GM23248 (cell line): ENCODE results near the gene PHPT1. TPM values are rescaled to one million over a fixed set of nuclear protein-coding genes. Genes with fewer than 3 reads are reported as not detected.

Source experiments
- DNase-seq: peaks from one replicate; pipeline ENCODE4 v3.0.0-alpha.2; 2015
- H2AFZ ChIP-seq: fragments of 200-600 bp; sonication (generic); 2 replicates; pipeline ENCODE4 v1.6.1; 2016; ENCODE audit warnings: antibody characterized with exemption
- H3F3A ChIP-seq: fragments of 200-600 bp; sonication (generic); 2 replicates; pipeline ENCODE4 v1.6.1; 2016; ENCODE audit warnings: mild to moderate bottlenecking, antibody characterized with exemption, mixed run types; ENCODE audit not compliant: insufficient read depth
- H3K27ac ChIP-seq: fragments of 200-600 bp; sonication (generic); 2 replicates; pipeline ENCODE4 v1.5.1; 2016; ENCODE audit warnings: mild to moderate bottlenecking
- H3K27me3 ChIP-seq: fragments of 200-600 bp; sonication (generic); replicated peaks from 2 replicates; pipeline ENCODE4 v1.6.1; 2016; ENCODE audit warnings: mild to moderate bottlenecking; ENCODE audit not compliant: insufficient read depth
- H3K36me3 ChIP-seq: fragments of 200-600 bp; sonication (generic); 2 replicates; pipeline ENCODE4 v1.6.1; 2016; ENCODE audit warnings: low read depth, mild to moderate bottlenecking
- H3K4me1 ChIP-seq: fragments of 200-600 bp; sonication (generic); 2 replicates; pipeline ENCODE4 v1.6.1; 2016; ENCODE audit warnings: mild to moderate bottlenecking; ENCODE audit not compliant: insufficient read depth
- H3K4me2 ChIP-seq: fragments of 200-600 bp; sonication (generic); one replicate; pipeline ENCODE4 v1.6.1; 2016; ENCODE audit warnings: mild to moderate bottlenecking; ENCODE audit not compliant: unreplicated experiment
- H3K4me3 ChIP-seq: fragments of 200-600 bp; sonication (generic); 2 replicates; pipeline ENCODE4 v1.5.1; 2016; ENCODE audit warnings: mild to moderate bottlenecking
- H3K79me2 ChIP-seq: fragments of 200-600 bp; sonication (generic); 2 replicates; pipeline ENCODE4 v1.6.1; 2016; ENCODE audit warnings: mild to moderate bottlenecking; ENCODE audit not compliant: insufficient read depth
- H3K9ac ChIP-seq: fragments of 200-600 bp; sonication (generic); 2 replicates; pipeline ENCODE4 v1.6.1; 2016; ENCODE audit warnings: mild to moderate bottlenecking
- H3K9me2 ChIP-seq: fragments of 200-600 bp; sonication (generic); 2 replicates; pipeline ENCODE4 v1.6.1; 2016; ENCODE audit warnings: mixed run types, mild to moderate bottlenecking, moderate library complexity; ENCODE audit not compliant: insufficient read depth
- H3K9me3 ChIP-seq: fragments of 200-600 bp; sonication (generic); one replicate; pipeline ENCODE4 v1.6.1; 2017; ENCODE audit warnings: low read depth
- H4K20me1 ChIP-seq: fragments of 200-600 bp; sonication (generic); 2 replicates; pipeline ENCODE4 v1.6.0; 2016; ENCODE audit not compliant: insufficient read depth
- EZH2 ChIP-seq: fragments of 200-600 bp; sonication (generic); IDR thresholded peaks from 2 replicates; pipeline ENCODE4 v1.6.1; 2018; ENCODE audit warnings: antibody characterized with exemption, mild to moderate bottlenecking; ENCODE audit not compliant: insufficient read depth, poor library complexity, severe bottlenecking
- EZH2phosphoT487 ChIP-seq: fragments of 200-600 bp; sonication (generic); IDR thresholded peaks from 2 replicates; pipeline ENCODE4 v1.6.1; 2018; ENCODE audit warnings: antibody characterized with exemption, moderate library complexity, mild to moderate bottlenecking, low read depth; ENCODE audit not compliant: insufficient read depth
- WGBS, 2 experiments: methylation state at CpG; one replicate each; pipeline ENCODE4 v1.1.6; 2015 to 2017; ENCODE audit warnings: low lambda C conversion rate in 2 of 2, low coverage in 1 of 2; ENCODE audit errors: missing lambda C conversion rate in 2 of 2; 5-methylcytosine and 5-hydroxymethylcytosine counted together
- in situ Hi-C: fragments of 300-500 bp; cut with MboI; formaldehyde crosslinking; loops from 2 replicates; pipeline ENCODE4 v1.15.0; 2020
- polyA plus RNA-seq: library from polyadenylated mRNA; unstranded; fragments of >200 nt; fragmentation: Nextera tagmentation; extraction: Ambion mirVana; gene quantifications from 2 replicates; pipeline ENCODE4 v1.2.1, GENCODE V29; 2016
- total RNA-seq: library from RNA; depleted of rRNA; stranded (reverse); fragments of >200 nt; shearing (Covaris generic); gene quantifications from 2 replicates; pipeline ENCODE4 v1.2.3, GENCODE V29; 2014

Gene PHPT1
- total and polyA plus RNA-seq, 2 experiments from 2014 or later = 84.6 to 302 TPM

- TF ChIP-seq EZH2 (no peak), EZH2phosphoT487 (no peak)
Observed at GRCh38 chr9:136838314-136839228, 10.6 kb upstream of the PHPT1 start.

GRCh38 chr9:136839229-136840139 lies 9.7 kb upstream of the PHPT1 start:
- no peak overlapping the region for H3K4me3 ChIP-seq
- 89 to 93% methylated on average over 18 to 36 of the region's 36 CpGs for WGBS, 2 experiments

More at GRCh38 chr9:136838314-136839228, 10.6 kb upstream of the PHPT1 start:
- WGBS, 2 experiments = 85 to 88% methylated on average over 25 to 29 of the region's 29 CpGs
- H3K4me3 ChIP-seq = no peak overlapping the region
- H2AFZ ChIP-seq = no peak overlapping the region
- H3K36me3 ChIP-seq = no peaks in the 10 kb centered on the region
- no peaks in the 10 kb centered on the region for H3F3A ChIP-seq
- in situ Hi-C loops = no loop called here
- no peak overlapping the region for H3K4me2 ChIP-seq
- no peak overlapping the region for H3K27ac ChIP-seq
- H3K9me2 ChIP-seq = no peaks in the 10 kb centered on the region
- H3K79me2 ChIP-seq = no peaks in the 10 kb centered on the region
- H3K27me3 ChIP-seq = no peaks in the 10 kb centered on the region
- DNase-seq = no peak
- no peaks in the 10 kb centered on the region for H3K9me3 ChIP-seq
- H3K4me1 ChIP-seq = peaks cover 13% of the 10 kb centered on the region
- no peak overlapping the region for H3K9ac ChIP-seq
- H4K20me1 ChIP-seq = no peaks in the 10 kb centered on the region

GRCh38 chr9:136840140-136840876 lies 8.9 kb upstream of the PHPT1 start:
- Histone ChIP-seq H3K9ac (no peak overlapping the region), H3K27ac (no peak overlapping the region), H3K36me3 (no peaks in the 10 kb centered on the region), H3K27me3 (0 out of 2 replicates have a peak, but pooled peaks cover 3% of the 10 kb centered on the region), H3F3A (no peaks in the 10 kb centered on the region), H3K4me1 (peaks cover 13% of the 10 kb centered on the region), H3K9me3 (no peaks in the 10 kb centered on the region), H3K79me2 (no peaks in the 10 kb centered on the region), H2AFZ (no peak overlapping the region), H3K9me2 (no peaks in the 10 kb centered on the region), H3K4me3 (no peak overlapping the region), H3K4me2 (no peak overlapping the region), H4K20me1 (no peaks in the 10 kb centered on the region)
- no peak for DNase-seq
- WGBS, 2 experiments = 67 to 68% methylated on average over 27 to 30 of the region's 32 CpGs
- in situ Hi-C loops = no loop called here
- no peak for TF ChIP-seq EZH2
- TF ChIP-seq EZH2phosphoT487 = no peak

More at GRCh38 chr9:136839229-136840139, 9.7 kb upstream of the PHPT1 start:
- in situ Hi-C loops = no loop called here
- Histone ChIP-seq H3F3A (no peaks in the 10 kb centered on the region), H3K36me3 (no peaks in the 10 kb centered on the region), H3K27me3 (no peaks in the 10 kb centered on the region), H3K79me2 (no peaks in the 10 kb centered on the region), H3K9me2 (no peaks in the 10 kb centered on the region), H2AFZ (no peak overlapping the region), H4K20me1 (no peaks in the 10 kb centered on the region), H3K4me1 (peaks cover 13% of the 10 kb centered on the region), H3K9ac (no peak overlapping the region), H3K4me2 (no peak overlapping the region), H3K27ac (no peak overlapping the region), H3K9me3 (no peaks in the 10 kb centered on the region)
- no peak for DNase-seq
- TF ChIP-seq EZH2 (no peak), EZH2phosphoT487 (no peak)
